ENCODE data around the gene KRTAP5-1. TPM values are rescaled to one million over a fixed set of nuclear protein-coding genes. Genes with fewer than 3 reads are reported as not detected.

Gene KRTAP5-1
- total RNA-seq, 1 donor from 2014 or later, result not detected

- Mint-ChIP-seq H3K9me3 (ENCODE audit: low read depth) (no peaks in the 10 kb centered on the region), H3K27me3 (peaks cover 5% of the 10 kb centered on the region), H3K4me3 (ENCODE audit: low read depth) (no peak overlapping the region), H3K36me3 (ENCODE audit: insufficient read depth) (peaks cover 2% of the 10 kb centered on the region), H3K4me1 (ENCODE audit: low read depth) (peaks cover 3% of the 10 kb centered on the region), H3K27ac (no peak overlapping the region)
- TF ChIP-seq CTCF (IDR thresholded peaks at IDR 0.05; ENCODE audit: unreplicated experiment), result no peak
- DNase-seq (ENCODE audit: low spot score, unreplicated experiment), result no peak
Measured at GRCh38 chr11:1559111-1559951, 25.8 kb downstream of the KRTAP5-1 start.

- Mint-ChIP-seq H3K27ac (no peak overlapping the region), H3K36me3 (ENCODE audit: insufficient read depth) (peaks cover 2% of the 10 kb centered on the region), H3K9me3 (ENCODE audit: low read depth) (no peaks in the 10 kb centered on the region), H3K4me3 (ENCODE audit: low read depth) (no peak overlapping the region), H3K27me3 (peaks cover 7% of the 10 kb centered on the region), H3K4me1 (ENCODE audit: low read depth) (peaks cover 4% of the 10 kb centered on the region)
- no peak for TF ChIP-seq CTCF (IDR thresholded peaks at IDR 0.05; ENCODE audit: unreplicated experiment)
- no peak for DNase-seq (ENCODE audit: low spot score, unreplicated experiment)
Measured at GRCh38 chr11:1558775-1559110, 26.3 kb downstream of the KRTAP5-1 start.

GRCh38 chr11:1557904-1558774 is 26.9 kb downstream of the KRTAP5-1 start:
- no peak for DNase-seq (ENCODE audit: low spot score, unreplicated experiment)
- Mint-ChIP-seq H3K27ac (no peak overlapping the region), H3K4me3 (ENCODE audit: low read depth) (no peak overlapping the region), H3K27me3 (peaks cover 13% of the 10 kb centered on the region), H3K9me3 (ENCODE audit: low read depth) (no peaks in the 10 kb centered on the region), H3K36me3 (ENCODE audit: insufficient read depth) (peaks cover 2% of the 10 kb centered on the region), H3K4me1 (ENCODE audit: low read depth) (peaks cover 4% of the 10 kb centered on the region)
- TF ChIP-seq CTCF (IDR thresholded peaks at IDR 0.05; ENCODE audit: unreplicated experiment), result no peak

- no peak overlapping the region for H3K27ac Mint-ChIP-seq
- peaks cover 2% of the 10 kb centered on the region for H3K36me3 Mint-ChIP-seq (ENCODE audit: insufficient read depth)
- peaks cover 4% of the 10 kb centered on the region for H3K4me1 Mint-ChIP-seq (ENCODE audit: low read depth)
- DNase-seq (ENCODE audit: low spot score, unreplicated experiment), result no peak
- H3K27me3 Mint-ChIP-seq, result peaks cover 18% of the 10 kb centered on the region
- H3K4me3 Mint-ChIP-seq (ENCODE audit: low read depth), result no peak overlapping the region
- H3K9me3 Mint-ChIP-seq (ENCODE audit: low read depth), result no peaks in the 10 kb centered on the region
- no peak for TF ChIP-seq CTCF (IDR thresholded peaks at IDR 0.05; ENCODE audit: unreplicated experiment)
Measured at GRCh38 chr11:1557051-1557884, 27.8 kb downstream of the KRTAP5-1 start.

Measured in progenitor cell of endocrine pancreas (in vitro differentiated cells).